IMR-90 (cell line): ENCODE results near the gene IGFBP7. TPM values are rescaled to one million over a fixed set of nuclear protein-coding genes. Genes with fewer than 3 reads are reported as not detected.

ENCODE experiments used
- ATAC-seq: fragments of 200-7000 bp; cut with Tn5 transposase; 2 replicates; pipeline ENCODE4 v1.9.1; 2020; ENCODE audit warnings: low read depth, mild to moderate bottlenecking, moderate library complexity
- BruUV-seq: library from RNA; stranded (reverse); fragments of 400-500 nt; replicated peaks from 2 replicates; lab custom pipeline; 2021; lab: Mats Ljungman, UMichigan
- CTCF ChIA-PET: fragments of 300-600 bp; formaldehyde crosslinking; extraction: SDS; loops from one replicate; lab custom pipeline; 2021; ENCODE audit warnings: antibody characterized with exemption; lab: Yijun Ruan, JAX
- POLR2A ChIA-PET: fragments of 300-600 bp; sonication (Branson Sonifier 250); formaldehyde crosslinking; loops from one replicate; lab custom pipeline; 2022; ENCODE audit warnings: antibody characterized with exemption; ENCODE audit not compliant: unreplicated experiment; lab: Charles Lee
- DNase-seq: peaks from one replicate; pipeline ENCODE4 v3.0.0; 2013
- H2AFZ ChIP-seq: replicated peaks from 2 replicates; pipeline ENCODE3; 2013; ENCODE audit warnings: low read length, mild to moderate bottlenecking; ENCODE audit not compliant: poor library complexity
- H2AK5ac ChIP-seq: 2 replicates; pipeline ENCODE4 v1.6.1; 2013; ENCODE audit warnings: low read depth, low read length, inconsistent platforms
- H2AK9ac ChIP-seq: replicated peaks from 2 replicates; pipeline ENCODE3; 2013; ENCODE audit warnings: mild to moderate bottlenecking, low read depth, low read length, moderate library complexity; ENCODE audit not compliant: poor library complexity
- H2BK120ac ChIP-seq: 2 replicates; pipeline ENCODE4 v1.6.1; 2013; ENCODE audit warnings: low read depth, low read length, inconsistent platforms
- H2BK15ac ChIP-seq: 3 replicates; pipeline ENCODE4 v1.6.1; 2013; ENCODE audit warnings: low read depth, low read length, inconsistent platforms
- H2BK20ac ChIP-seq: 2 replicates; pipeline ENCODE4 v1.6.1; 2013; ENCODE audit warnings: low read depth, mild to moderate bottlenecking, inconsistent platforms, low read length, moderate library complexity
- H2BK5ac ChIP-seq: 2 replicates; pipeline ENCODE4 v1.6.1; 2013; ENCODE audit warnings: mild to moderate bottlenecking, low read depth, low read length, inconsistent platforms; ENCODE audit not compliant: poor library complexity, severe bottlenecking
- H3K14ac ChIP-seq: replicated peaks from 2 replicates; pipeline ENCODE4 v1.6.1; 2013; ENCODE audit warnings: low read depth, low read length, inconsistent platforms
- H3K18ac ChIP-seq: 2 replicates; pipeline ENCODE4 v1.6.1; 2013; ENCODE audit warnings: low read depth, low read length, control low read depth
- H3K23ac ChIP-seq: 2 replicates; pipeline ENCODE4 v1.6.1; 2013; ENCODE audit warnings: low read depth, low read length, inconsistent platforms
- H3K27ac ChIP-seq: 2 replicates; pipeline ENCODE4 v1.5.1; 2013; ENCODE audit warnings: mild to moderate bottlenecking, control low read depth, low read length; ENCODE audit not compliant: insufficient read depth
- H3K27me3 ChIP-seq: 2 replicates; pipeline ENCODE4 v1.6.1; 2013; ENCODE audit warnings: low read length; ENCODE audit not compliant: control insufficient read depth, insufficient read depth
- H3K36me3 ChIP-seq: 2 replicates; pipeline ENCODE4 v1.6.1; 2013; ENCODE audit warnings: low read length, mixed read lengths; ENCODE audit not compliant: control insufficient read depth, insufficient read depth
- H3K4ac ChIP-seq: 2 replicates; pipeline ENCODE4 v1.6.1; 2013; ENCODE audit warnings: low read depth, low read length, inconsistent platforms
- H3K4me1 ChIP-seq: 2 replicates; pipeline ENCODE4 v1.6.1; 2013; ENCODE audit warnings: low read length, mixed read lengths; ENCODE audit not compliant: control insufficient read depth, insufficient read depth
- H3K4me2 ChIP-seq: 2 replicates; pipeline ENCODE4 v1.6.1; 2013; ENCODE audit warnings: low read depth, mild to moderate bottlenecking, control low read depth, low read length, moderate library complexity
- H3K4me3 ChIP-seq: 2 replicates; pipeline ENCODE4 v1.5.1; 2013; ENCODE audit warnings: low read depth, mild to moderate bottlenecking, control low read depth, low read length, moderate library complexity; ENCODE audit not compliant: insufficient read depth
- H3K56ac ChIP-seq: 2 replicates; pipeline ENCODE4 v1.6.1; 2013; ENCODE audit warnings: low read length, inconsistent platforms; ENCODE audit not compliant: insufficient read depth; ENCODE audit errors: extremely low read depth
- H3K79me1 ChIP-seq, 2 experiments: 2 replicates each; pipeline ENCODE4 v1.6.1; 2013; ENCODE audit warnings: low read length in 2 of 2, inconsistent platforms in 1 of 2, low read depth in 1 of 2
- H3K9ac ChIP-seq: 2 replicates; pipeline ENCODE4 v1.6.1; 2013; ENCODE audit warnings: low read depth, low read length, control low read depth
- H3K9me1 ChIP-seq: 2 replicates; pipeline ENCODE4 v1.6.1; 2013; ENCODE audit warnings: low read length, inconsistent platforms; ENCODE audit not compliant: insufficient read depth
- H3K9me3 ChIP-seq: 2 replicates; pipeline ENCODE4 v1.6.1; 2013; ENCODE audit warnings: low read length; ENCODE audit not compliant: control insufficient read depth, insufficient read depth
- H4K20me1 ChIP-seq: 2 replicates; pipeline ENCODE4 v1.6.1; 2013; ENCODE audit warnings: low read length, inconsistent platforms; ENCODE audit not compliant: insufficient read depth
- H4K5ac ChIP-seq: 2 replicates; pipeline ENCODE4 v1.6.1; 2013; ENCODE audit warnings: mild to moderate bottlenecking, low read depth, low read length, control low read depth
- H4K8ac ChIP-seq, 2 experiments: 2 replicates each; pipeline ENCODE4 v1.6.1; 2013; ENCODE audit warnings: low read depth in 2 of 2, low read length in 2 of 2, control low read depth in 1 of 2, inconsistent platforms in 1 of 2
- H4K91ac ChIP-seq: 2 replicates; pipeline ENCODE4 v1.6.1; 2013; ENCODE audit warnings: low read depth, low read length, inconsistent platforms; ENCODE audit not compliant: insufficient read depth
- BHLHE40 ChIP-seq: fragments of 150-350 bp; IDR thresholded peaks from 2 replicates; pipeline ENCODE4 v1.6.1; 2016; ENCODE audit warnings: mild to moderate bottlenecking, low read depth, low read length
- CEBPB ChIP-seq: IDR thresholded peaks from 2 replicates; pipeline ENCODE4 v1.6.1; 2012; ENCODE audit warnings: low read depth, low read length, improper control_type of control experiment
- CHD1 ChIP-seq: IDR thresholded peaks from 2 replicates; pipeline ENCODE4 v1.6.1; 2012; ENCODE audit warnings: low read depth, low read length, improper control_type of control experiment
- FOS ChIP-seq: fragments of 150-350 bp; IDR thresholded peaks from 2 replicates; pipeline ENCODE4 v1.6.1; 2016; ENCODE audit warnings: low read depth, low read length
- MAFK ChIP-seq: IDR thresholded peaks from 2 replicates; pipeline ENCODE4 v1.6.1; 2012; ENCODE audit warnings: low read depth, low read length, improper control_type of control experiment
- MAZ ChIP-seq: IDR thresholded peaks from 2 replicates; pipeline ENCODE4 v1.6.1; 2012; ENCODE audit warnings: low read depth, mild to moderate bottlenecking, low read length, improper control_type of control experiment, moderate library complexity, borderline replicate concordance
- MXI1 ChIP-seq: IDR thresholded peaks from 2 replicates; pipeline ENCODE4 v1.6.1; 2012; ENCODE audit warnings: low read depth, mild to moderate bottlenecking, low read length, moderate library complexity, borderline replicate concordance
- NFE2L2 ChIP-seq: fragments of 150-350 bp; IDR thresholded peaks from 2 replicates; pipeline ENCODE4 v1.6.1; 2016; ENCODE audit warnings: low read depth, mild to moderate bottlenecking, low read length
- POLR2A ChIP-seq: IDR thresholded peaks from 2 replicates; pipeline ENCODE4 v1.6.1; 2012; ENCODE audit warnings: mild to moderate bottlenecking, low read depth, low read length
- RAD21 ChIP-seq: IDR thresholded peaks from 2 replicates; pipeline ENCODE4 v1.6.1; 2012; ENCODE audit warnings: low read length, improper control_type of control experiment
- RCOR1 ChIP-seq: IDR thresholded peaks from 2 replicates; pipeline ENCODE4 v1.6.1; 2012; ENCODE audit warnings: mild to moderate bottlenecking, low read length, improper control_type of control experiment; ENCODE audit not compliant: insufficient replicate concordance
- RFX5 ChIP-seq: IDR thresholded peaks from 2 replicates; pipeline ENCODE4 v1.8.0; 2012; ENCODE audit warnings: low read depth, mild to moderate bottlenecking, low read length, moderate library complexity
- SMC3 ChIP-seq: fragments of 150-350 bp; IDR thresholded peaks from 2 replicates; pipeline ENCODE4 v1.6.1; 2016; ENCODE audit warnings: low read depth, mild to moderate bottlenecking, antibody characterized with exemption, low read length, moderate library complexity
- WGBS, 2 experiments: methylation state at CpG; one replicate each; pipeline versions ENCODE4 v1.1.5 to v1.1.7; 2013; ENCODE audit warnings: missing lambda C conversion rate in 2 of 2; ENCODE audit not compliant: insufficient read length in 1 of 2; ENCODE audit errors: extremely low coverage in 2 of 2; 5-methylcytosine and 5-hydroxymethylcytosine counted together
- dilution Hi-C: fragments of 300-500 bp; cut with HindIII; formaldehyde crosslinking; loops from one replicate; pipeline ENCODE4 v1.14.3; 2018; ENCODE audit warnings: low sequenced_read_pairs; ENCODE audit not compliant: unreplicated experiment
- in situ Hi-C: fragments of 300-500 bp; cut with MboI; formaldehyde crosslinking; loops from 3 replicates; pipeline ENCODE4 v1.14.3; 2019; ENCODE audit warnings: low sequenced_read_pairs, inconsistent platforms, mixed read lengths
- intact Hi-C: fragments of 100-400 bp; cut with micrococcal nuclease; formaldehyde crosslinking; loops from 2 replicates; pipeline ENCODE4 v1.10.0; 2022
- polyA plus RNA-seq, 3 experiments: library from polyadenylated mRNA; depleted of rRNA; stranded (reverse); fragments of >200 nt; gene quantifications; 2 replicates each; pipeline ENCODE4 v1.2.3, GENCODE V29; 2012; ENCODE audit warnings: low replicate concordance in 1 of 3
- total RNA-seq: library from RNA; depleted of rRNA; stranded (reverse); fragments of >200 nt; gene quantifications from 2 replicates; pipeline ENCODE4 v1.2.3, GENCODE V29; 2012
- TF ChIP-seq, protein P1 (sequence below): conservative IDR thresholded peaks from 2 replicates; pipeline ENCODE4 v1.5.1; 2012; ENCODE audit warnings: mild to moderate bottlenecking, low read depth, low read length, improper control_type of control experiment
- TF ChIP-seq, protein P2 (sequence below): fragments of 150-350 bp; IDR thresholded peaks from 2 replicates; pipeline ENCODE4 v1.6.1; 2017; ENCODE audit warnings: mild to moderate bottlenecking, antibody characterized with exemption, low read length, low read depth
- TF ChIP-seq, protein P3 (sequence below): fragments of 150-350 bp; IDR thresholded peaks from 2 replicates; pipeline ENCODE4 v1.6.1; 2016; ENCODE audit warnings: low read depth, mild to moderate bottlenecking, low read length, moderate library complexity, borderline replicate concordance

The IGFBP7 gene
- total and polyA plus RNA-seq, 2 of the 4 experiments (the other 2 are of a cell fraction), result 33.2 to 267 TPM

DNA sequence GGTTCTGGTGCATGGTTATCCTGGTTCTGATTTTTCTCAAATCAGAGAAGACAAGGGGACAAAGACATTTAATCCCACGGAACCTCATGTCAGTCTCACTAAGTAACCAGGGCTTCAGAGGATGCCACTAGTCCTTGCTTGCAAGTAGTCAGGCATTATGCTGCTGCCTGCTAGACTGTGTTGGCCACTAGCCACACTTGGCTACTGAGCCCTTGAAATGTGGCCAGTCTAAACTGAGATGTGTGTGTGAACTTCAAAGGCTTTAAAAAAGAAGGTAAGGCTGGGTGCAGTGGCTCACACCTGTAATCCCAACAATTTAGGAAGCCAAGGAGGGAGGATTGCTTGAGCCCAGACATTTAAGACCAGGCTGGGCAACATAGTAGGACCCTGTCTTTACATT, 48.6 kb upstream of the IGFBP7 start:
- no peaks in the 10 kb centered on the region; the same call in 1 of the 2 replicates for H3K27me3 ChIP-seq
- H3K9me1 ChIP-seq, result peaks cover 3% of the 10 kb centered on the region
- H2BK5ac ChIP-seq, result no peak overlapping the region
- no TSS peak for BruUV-seq
- ChIA-PET CTCF (no interaction called here), POLR2A (no interaction called here)
- H3K79me1 ChIP-seq, result no peaks in the 10 kb centered on the region
- H3K9ac ChIP-seq, result no peak overlapping the region
- H3K4ac ChIP-seq, result no peak overlapping the region
- intact Hi-C loops, result no loop called here
- peaks cover 3% of the 10 kb centered on the region; the same call in 1 of the 2 replicates for H3K4me1 ChIP-seq
- dilution Hi-C loops, result no loop called here
- no peak for DNase-seq
- WGBS, 2 experiments, result no CpG with 5 or more reads among the region's 1 CpG
- ATAC-seq, result no peak
- TF ChIP-seq, protein P1, sequence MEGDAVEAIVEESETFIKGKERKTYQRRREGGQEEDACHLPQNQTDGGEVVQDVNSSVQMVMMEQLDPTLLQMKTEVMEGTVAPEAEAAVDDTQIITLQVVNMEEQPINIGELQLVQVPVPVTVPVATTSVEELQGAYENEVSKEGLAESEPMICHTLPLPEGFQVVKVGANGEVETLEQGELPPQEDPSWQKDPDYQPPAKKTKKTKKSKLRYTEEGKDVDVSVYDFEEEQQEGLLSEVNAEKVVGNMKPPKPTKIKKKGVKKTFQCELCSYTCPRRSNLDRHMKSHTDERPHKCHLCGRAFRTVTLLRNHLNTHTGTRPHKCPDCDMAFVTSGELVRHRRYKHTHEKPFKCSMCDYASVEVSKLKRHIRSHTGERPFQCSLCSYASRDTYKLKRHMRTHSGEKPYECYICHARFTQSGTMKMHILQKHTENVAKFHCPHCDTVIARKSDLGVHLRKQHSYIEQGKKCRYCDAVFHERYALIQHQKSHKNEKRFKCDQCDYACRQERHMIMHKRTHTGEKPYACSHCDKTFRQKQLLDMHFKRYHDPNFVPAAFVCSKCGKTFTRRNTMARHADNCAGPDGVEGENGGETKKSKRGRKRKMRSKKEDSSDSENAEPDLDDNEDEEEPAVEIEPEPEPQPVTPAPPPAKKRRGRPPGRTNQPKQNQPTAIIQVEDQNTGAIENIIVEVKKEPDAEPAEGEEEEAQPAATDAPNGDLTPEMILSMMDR, result no peak
- TF ChIP-seq MXI1, result no peak
- no peak for TF ChIP-seq MAZ
- TF ChIP-seq NFE2L2, result no peak
- TF ChIP-seq MAFK, result no peak
- no peak for TF ChIP-seq BHLHE40
- TF ChIP-seq RFX5, result no peak
- TF ChIP-seq SMC3, result no peak
- no peak for TF ChIP-seq CEBPB
- TF ChIP-seq CHD1, result no peak
- TF ChIP-seq POLR2A, result no peak
- TF ChIP-seq, protein P2, sequence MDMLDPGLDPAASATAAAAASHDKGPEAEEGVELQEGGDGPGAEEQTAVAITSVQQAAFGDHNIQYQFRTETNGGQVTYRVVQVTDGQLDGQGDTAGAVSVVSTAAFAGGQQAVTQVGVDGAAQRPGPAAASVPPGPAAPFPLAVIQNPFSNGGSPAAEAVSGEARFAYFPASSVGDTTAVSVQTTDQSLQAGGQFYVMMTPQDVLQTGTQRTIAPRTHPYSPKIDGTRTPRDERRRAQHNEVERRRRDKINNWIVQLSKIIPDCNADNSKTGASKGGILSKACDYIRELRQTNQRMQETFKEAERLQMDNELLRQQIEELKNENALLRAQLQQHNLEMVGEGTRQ, result no peak
- TF ChIP-seq RCOR1, result no peak
- TF ChIP-seq RAD21, result no peak
- no peak for TF ChIP-seq FOS
- TF ChIP-seq, protein P3, sequence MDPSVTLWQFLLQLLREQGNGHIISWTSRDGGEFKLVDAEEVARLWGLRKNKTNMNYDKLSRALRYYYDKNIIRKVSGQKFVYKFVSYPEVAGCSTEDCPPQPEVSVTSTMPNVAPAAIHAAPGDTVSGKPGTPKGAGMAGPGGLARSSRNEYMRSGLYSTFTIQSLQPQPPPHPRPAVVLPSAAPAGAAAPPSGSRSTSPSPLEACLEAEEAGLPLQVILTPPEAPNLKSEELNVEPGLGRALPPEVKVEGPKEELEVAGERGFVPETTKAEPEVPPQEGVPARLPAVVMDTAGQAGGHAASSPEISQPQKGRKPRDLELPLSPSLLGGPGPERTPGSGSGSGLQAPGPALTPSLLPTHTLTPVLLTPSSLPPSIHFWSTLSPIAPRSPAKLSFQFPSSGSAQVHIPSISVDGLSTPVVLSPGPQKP, result no peak
- no peak overlapping the region for H2BK20ac ChIP-seq
- H3K14ac ChIP-seq, result no peak overlapping the region
- H4K5ac ChIP-seq, result no peak overlapping the region
- H4K91ac ChIP-seq, result no peak overlapping the region
- H3K18ac ChIP-seq, result no peak overlapping the region
- no peak overlapping the region for H2BK120ac ChIP-seq
- no peak overlapping the region for H3K4me2 ChIP-seq
- no peak overlapping the region for H3K27ac ChIP-seq
- H3K23ac ChIP-seq, result no peak overlapping the region
- H2BK15ac ChIP-seq, result no peak overlapping the region
- H3K4me3 ChIP-seq, result no peak overlapping the region
- no peaks in the 10 kb centered on the region for H3K36me3 ChIP-seq
- H4K8ac ChIP-seq, result no peak overlapping the region
- no peaks in the 10 kb centered on the region for H3K9me3 ChIP-seq
- H2AFZ ChIP-seq, result no peak overlapping the region
- no peak overlapping the region for H3K56ac ChIP-seq
- H2AK5ac ChIP-seq, result no peak overlapping the region
- in situ Hi-C loops, result no loop called here
- no peaks in the 10 kb centered on the region for H4K20me1 ChIP-seq
- no peak overlapping the region for H2AK9ac ChIP-seq
